GM23338 (cell line): ENCODE results near the gene ATP5PO.

ENCODE experiments used
- EZH2 ChIP-seq: fragments of 200-600 bp; sonication (generic); IDR thresholded peaks from one replicate; pipeline ENCODE4 v1.8.0; 2017; ENCODE audit warnings: antibody characterized with exemption, mild to moderate bottlenecking, low read depth; ENCODE audit not compliant: unreplicated experiment
- EZH2phosphoT487 ChIP-seq: fragments of 200-600 bp; sonication (generic); IDR thresholded peaks from one replicate; pipeline ENCODE4 v1.8.1; 2018; ENCODE audit warnings: antibody characterized with exemption; ENCODE audit not compliant: unreplicated experiment
- JUNB ChIP-seq: IDR thresholded peaks from one replicate; pipeline ENCODE4 v1.6.1; 2016; ENCODE audit warnings: antibody characterized with exemption; ENCODE audit not compliant: unreplicated experiment
- POLR2AphosphoS5 ChIP-seq: IDR thresholded peaks from 2 replicates; pipeline ENCODE4 v1.6.1; 2016; ENCODE audit warnings: antibody characterized with exemption, low read depth
- TF ChIP-seq, protein P1 (sequence below), 2 experiments: fragments of 200-600 bp in 1 of 2; sonication (generic) in 1 of 2; conservative IDR thresholded peaks; 2 replicates each; pipeline versions ENCODE4 v1.5.1 to v1.6.1; 2016 to 2017; ENCODE audit warnings: antibody characterized with exemption in 2 of 2, low read depth in 2 of 2, mild to moderate bottlenecking in 2 of 2, moderate library complexity in 1 of 2

- TF ChIP-seq POLR2AphosphoS5 (no peak), EZH2phosphoT487 (no peak), EZH2 (no peak), JUNB (no peak)
- TF ChIP-seq, protein P1, sequence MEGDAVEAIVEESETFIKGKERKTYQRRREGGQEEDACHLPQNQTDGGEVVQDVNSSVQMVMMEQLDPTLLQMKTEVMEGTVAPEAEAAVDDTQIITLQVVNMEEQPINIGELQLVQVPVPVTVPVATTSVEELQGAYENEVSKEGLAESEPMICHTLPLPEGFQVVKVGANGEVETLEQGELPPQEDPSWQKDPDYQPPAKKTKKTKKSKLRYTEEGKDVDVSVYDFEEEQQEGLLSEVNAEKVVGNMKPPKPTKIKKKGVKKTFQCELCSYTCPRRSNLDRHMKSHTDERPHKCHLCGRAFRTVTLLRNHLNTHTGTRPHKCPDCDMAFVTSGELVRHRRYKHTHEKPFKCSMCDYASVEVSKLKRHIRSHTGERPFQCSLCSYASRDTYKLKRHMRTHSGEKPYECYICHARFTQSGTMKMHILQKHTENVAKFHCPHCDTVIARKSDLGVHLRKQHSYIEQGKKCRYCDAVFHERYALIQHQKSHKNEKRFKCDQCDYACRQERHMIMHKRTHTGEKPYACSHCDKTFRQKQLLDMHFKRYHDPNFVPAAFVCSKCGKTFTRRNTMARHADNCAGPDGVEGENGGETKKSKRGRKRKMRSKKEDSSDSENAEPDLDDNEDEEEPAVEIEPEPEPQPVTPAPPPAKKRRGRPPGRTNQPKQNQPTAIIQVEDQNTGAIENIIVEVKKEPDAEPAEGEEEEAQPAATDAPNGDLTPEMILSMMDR (conservative IDR thresholded peaks at IDR 0.05; ENCODE audit: low read depth in 2 of 2): no peak
Measured at GRCh38 chr21:33916200-33916567, 580 bp upstream of the ATP5PO start.
